HG02623 (cell line): ENCODE data around the gene DPP3.
A peak's percentile ranks its signal among the peaks of the same experiment; 100 is the strongest.
"Not testable (repeated sequence)": the region's sequence is repeated elsewhere in the genome, so short reads cannot be mapped to it uniquely, and the experiment has no call there.

Experiments used
- ATAC-seq: cut with Tn5 transposase; IDR thresholded peaks from one replicate; pipeline ENCODE4 v1.9.1; 2021; ENCODE audit warnings: moderate library complexity; ENCODE audit not compliant: unreplicated experiment

DPP3 gene

GRCh38 chr11:66530927-66531709 lies 50.9 kb downstream of the DPP3 start:
- ATAC-seq: no peak

- no peak for ATAC-seq
Observed at GRCh38 chr11:66531841-66532240, 51.6 kb downstream of the DPP3 start.

- ATAC-seq: no peak
Observed at GRCh38 chr11:66532784-66533183, 52.5 kb downstream of the DPP3 start.

- ATAC-seq: no peak
Observed at GRCh38 chr11:66539170-66539869, 59.1 kb downstream of the DPP3 start.

DNA sequence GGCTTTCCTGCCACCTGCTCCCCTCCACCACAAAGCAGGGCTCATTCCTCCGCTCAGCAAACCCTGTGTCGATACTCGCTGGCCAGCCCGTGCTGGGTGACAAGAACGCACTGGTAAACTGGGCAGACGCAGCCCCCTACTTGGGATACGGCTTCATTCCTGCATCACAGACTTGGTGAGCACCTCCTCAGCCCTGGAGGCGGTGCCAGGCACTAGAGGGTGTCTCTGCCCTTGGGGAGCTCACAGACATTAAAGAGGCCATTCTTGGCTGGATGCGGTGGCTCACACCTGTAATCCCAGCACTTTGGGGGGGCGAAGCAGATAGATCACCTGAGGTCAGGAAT lies 59.6 kb downstream of the DPP3 start:
- no peak for ATAC-seq

- ATAC-seq: not testable (repeated sequence)
Observed at GRCh38 chr11:66540598-66540997, 60.4 kb downstream of the DPP3 start.

GRCh38 chr11:66541892-66542291 lies 61.7 kb downstream of the DPP3 start:
- no peak for ATAC-seq

DNA sequence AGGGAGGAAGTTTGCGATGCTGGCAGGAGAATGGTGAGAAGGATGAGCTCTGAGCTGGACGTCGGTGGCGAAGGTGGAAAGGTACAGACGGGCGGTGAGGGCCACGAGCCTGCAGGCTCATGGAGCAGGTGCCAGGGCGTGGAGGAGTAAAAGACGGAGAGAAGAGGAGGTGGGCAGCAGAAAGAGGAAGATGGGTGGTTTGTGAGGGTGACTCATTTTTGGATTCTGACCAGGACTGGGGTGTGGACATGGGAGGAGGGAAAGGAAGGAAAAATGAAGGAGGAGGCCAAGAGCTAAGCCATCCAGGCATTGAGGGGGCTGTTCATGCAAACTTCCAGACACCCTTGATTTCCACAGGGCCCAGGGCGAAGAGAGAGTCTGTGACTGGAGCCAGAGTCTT lies 62.1 kb downstream of the DPP3 start:
- no peak for ATAC-seq

DNA sequence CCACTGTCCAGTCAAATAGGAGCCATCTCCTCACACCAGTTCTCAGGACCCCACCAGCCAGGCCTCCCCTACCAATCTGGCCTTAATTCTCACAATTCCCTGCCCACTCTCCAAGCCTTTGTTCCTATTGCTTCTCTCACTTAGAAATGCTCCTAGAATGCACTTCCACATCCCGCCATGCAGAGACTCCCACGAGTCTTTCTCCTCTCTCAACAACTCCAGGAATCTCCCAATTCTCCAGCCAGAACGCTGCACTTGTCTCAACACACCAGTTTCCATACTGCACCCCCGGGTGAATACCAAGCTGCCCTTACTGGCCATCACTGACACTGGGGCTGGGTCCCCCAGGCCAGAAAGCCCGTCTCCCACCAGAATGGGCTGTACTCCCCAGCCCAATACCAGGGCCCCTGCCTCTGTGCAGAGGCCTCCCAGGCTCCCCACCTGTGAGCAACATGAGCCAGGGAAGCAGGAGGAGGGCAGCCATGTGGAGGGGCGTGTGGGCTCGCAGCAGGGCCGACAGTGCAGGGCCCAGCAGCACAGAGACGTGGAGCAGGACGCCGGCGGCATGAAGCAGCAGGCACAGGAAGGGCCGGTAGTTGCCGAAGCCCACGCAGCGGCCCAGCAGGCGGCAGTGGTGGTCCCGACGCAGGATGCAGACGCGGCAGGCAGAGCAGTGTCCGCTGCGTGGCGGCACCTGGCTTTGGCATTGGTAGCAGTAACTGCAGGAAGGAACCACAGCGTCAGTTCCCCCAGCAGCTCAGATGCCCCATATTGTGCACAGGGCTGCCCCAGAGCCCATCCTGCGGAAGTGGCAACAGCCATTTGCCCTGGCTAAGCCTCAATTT lies 63.3 kb downstream of the DPP3 start:
- ATAC-seq: no peak

DNA sequence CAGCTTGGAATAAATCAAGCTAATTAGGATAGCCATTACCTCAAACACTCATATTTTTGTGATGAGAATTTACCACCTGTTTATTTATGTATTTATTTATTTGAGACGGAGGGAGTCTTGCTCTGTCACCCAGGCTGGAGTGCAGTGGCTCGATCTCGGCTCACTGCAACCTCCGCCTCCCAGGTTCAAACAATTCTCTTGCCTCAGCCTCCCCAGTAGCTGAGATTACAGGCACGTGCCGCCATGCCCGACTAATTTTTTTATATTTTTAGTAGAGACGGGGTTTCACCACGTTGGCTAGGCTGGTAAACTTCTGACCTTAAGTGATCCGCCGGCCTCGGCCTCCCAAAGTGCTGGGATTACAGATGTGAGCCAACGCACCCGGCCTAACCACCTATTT lies 64.7 kb downstream of the DPP3 start:
- not testable (repeated sequence) for ATAC-seq

DNA sequence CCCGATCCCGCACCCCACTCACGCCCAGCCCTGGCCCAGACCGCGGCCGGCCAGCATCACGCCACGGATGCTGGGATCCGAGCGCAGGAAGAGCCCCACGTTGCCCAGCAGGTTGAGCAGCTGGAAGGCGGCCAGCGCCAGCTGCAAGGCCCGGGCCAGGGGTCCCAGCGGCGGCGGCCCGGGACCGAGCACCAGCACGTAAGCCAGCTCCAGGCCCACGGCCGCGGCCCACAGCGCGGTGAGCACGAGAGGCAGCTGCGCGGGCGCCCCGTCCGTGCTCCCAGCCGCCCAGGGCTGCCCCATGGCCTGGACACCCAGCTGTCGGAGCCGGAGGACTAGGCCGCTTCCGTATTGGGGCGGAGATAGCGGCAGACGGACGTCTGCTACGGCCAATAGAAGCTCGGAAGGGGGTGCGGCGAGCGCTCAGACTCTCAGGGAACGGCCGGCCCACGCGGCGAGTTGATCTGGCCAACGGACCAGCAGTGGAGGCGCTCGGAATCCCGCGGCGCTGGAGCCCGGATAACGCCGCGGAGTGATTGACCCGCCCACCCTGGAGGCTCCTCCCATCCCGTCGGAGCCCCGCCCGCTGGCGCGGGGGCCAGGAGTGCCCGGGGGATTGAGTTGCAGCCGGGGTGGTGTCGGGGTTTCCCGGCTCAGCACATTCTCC lies 65.6 kb downstream of the DPP3 start, which contains the start of gene ZDHHC24:
Gene ZDHHC24, minus strand, starts transcription at position 348 of the 667 bp plus-strand sequence. Its CDS starts 45 bp downstream, at position 303.
- peak; percentile 66 for ATAC-seq

DNA sequence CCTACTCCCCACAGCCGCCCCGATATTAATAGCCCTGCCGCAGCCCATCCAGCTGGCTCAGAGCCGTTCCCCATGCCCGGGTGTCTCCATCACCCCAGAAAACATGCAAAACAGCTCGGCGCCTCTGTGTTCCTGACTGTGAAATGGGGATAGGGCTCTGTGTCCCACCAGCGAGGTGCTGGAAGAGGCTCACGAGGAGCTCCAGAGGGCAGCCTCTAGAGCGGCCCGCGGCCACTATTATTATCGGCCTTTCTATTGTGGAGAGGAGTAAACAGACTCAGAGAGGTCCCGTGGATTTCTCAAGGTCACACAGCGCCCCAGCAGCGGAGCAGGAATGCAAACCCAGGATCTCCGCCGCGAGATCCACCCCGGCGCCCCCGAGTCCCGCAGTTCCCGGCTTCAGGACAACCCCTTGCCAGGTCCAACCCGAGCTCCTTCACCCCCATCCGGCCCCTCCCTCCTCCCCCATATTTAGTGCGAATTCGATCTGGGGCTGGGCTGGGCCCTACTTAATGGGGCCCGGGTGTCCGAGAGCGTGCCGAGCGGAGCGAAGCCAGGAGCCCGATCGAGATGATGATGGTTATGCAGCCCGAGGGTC lies 66.2 kb downstream of the DPP3 start, which contains the start of gene ACTN3:
Gene ACTN3, plus strand, starts transcription at position 536 of the 598 bp plus-strand sequence. Its CDS starts 35 bp downstream, at position 571.
- no peak for ATAC-seq

- no peak for ATAC-seq
Observed at GRCh38 chr11:66546966-66547661, 66.9 kb downstream of the DPP3 start.

DNA sequence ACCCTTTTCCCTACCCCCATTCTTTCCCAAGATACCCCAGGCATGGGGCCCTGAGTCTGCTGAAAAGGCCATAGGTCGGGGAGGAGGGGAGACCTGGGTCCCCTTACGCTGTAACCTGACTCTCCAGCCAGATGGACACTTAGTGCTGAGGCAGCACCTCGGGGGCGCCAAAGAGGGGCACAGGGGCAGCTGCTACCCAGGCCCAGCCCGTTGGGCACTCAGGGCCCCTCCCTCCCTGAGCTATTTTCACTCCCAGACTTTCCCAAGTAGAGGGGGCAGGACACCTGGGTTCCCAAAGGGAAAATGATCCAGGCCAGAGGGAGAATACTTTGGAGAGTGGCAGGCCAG lies 67.4 kb downstream of the DPP3 start:
- no peak for ATAC-seq

GRCh38 chr11:66548041-66548440 lies 67.8 kb downstream of the DPP3 start:
- ATAC-seq: no peak

GRCh38 chr11:66548774-66549630 lies 68.8 kb downstream of the DPP3 start:
- ATAC-seq: no peak

DNA sequence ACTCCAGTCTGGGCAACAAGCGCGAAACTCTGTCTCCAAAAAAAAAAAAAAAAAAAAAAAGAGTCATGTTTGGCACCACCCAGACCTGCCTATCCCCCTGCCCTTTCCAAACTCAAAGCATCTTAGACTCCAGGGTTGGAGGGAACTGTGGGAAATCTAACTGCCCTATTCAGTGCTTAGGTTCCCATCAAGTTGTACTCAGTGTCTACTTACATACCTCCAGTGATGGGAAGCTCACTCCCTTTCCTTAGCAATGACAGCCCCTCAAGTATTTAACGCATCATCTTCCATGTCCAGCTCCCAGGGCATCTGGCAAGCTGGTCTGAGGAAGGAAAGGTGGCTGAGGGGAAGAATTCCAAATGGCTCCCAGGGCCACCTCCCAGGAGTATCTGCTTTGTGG lies 69.5 kb downstream of the DPP3 start:
- ATAC-seq: no peak

- no peak for ATAC-seq
Observed at GRCh38 chr11:66550887-66551286, 70.7 kb downstream of the DPP3 start.

DNA sequence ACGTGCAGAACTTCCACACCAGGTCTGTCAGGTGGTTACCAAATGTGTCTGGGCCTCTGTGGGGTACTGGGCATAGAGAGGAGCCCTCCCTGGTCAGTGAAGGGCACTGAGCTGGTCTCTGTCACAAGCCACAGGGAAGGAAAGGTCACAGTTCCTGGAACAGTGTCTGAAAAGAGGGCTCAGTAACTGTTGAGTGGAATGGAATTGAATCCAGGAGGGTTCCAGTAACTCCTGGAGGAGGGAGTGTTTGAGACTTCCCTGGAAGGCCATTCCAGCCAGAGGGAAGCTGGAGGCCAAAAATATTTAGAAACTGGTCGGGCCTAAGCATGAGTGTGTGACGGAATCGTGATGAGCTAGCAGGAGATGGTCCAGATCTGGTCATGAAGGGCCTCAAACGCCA lies 74.4 kb downstream of the DPP3 start:
- ATAC-seq: no peak
